ENCODE results near the gene SLC33A1.
A peak's percentile ranks its signal among the peaks of the same experiment; 100 is the strongest.

The SLC33A1 gene

GRCh38 chr3:155807823-155808222 lies 46.4 kb downstream of the SLC33A1 start:
- no peak overlapping the region for H3K4me3 ChIP-seq (ENCODE audit: low read length)
- no peak for TF ChIP-seq CTCF (IDR thresholded peaks at IDR 0.05; ENCODE audit: insufficient read depth, low read depth, low read length, missing control alignments)
- no peak for DNase-seq (ENCODE audit: low read depth)

- DNase-seq (ENCODE audit: low read depth): peak; percentile 64
- peak; percentile 42 for TF ChIP-seq CTCF (IDR thresholded peaks at IDR 0.05; ENCODE audit: insufficient read depth, low read depth, low read length, missing control alignments)
Observed at GRCh38 chr3:155805802-155806618, 48.2 kb downstream of the SLC33A1 start, which contains the start of gene C3orf33. C3orf33 (minus strand) TSS chr3:155806278; CDS start chr3:155806252, 26 bp downstream.

GRCh38 chr3:155805204-155805801 lies 48.9 kb downstream of the SLC33A1 start:
- no peak for TF ChIP-seq CTCF (IDR thresholded peaks at IDR 0.05; ENCODE audit: insufficient read depth, low read depth, low read length, missing control alignments)
- peak; percentile 23 for DNase-seq (ENCODE audit: low read depth)
- peak overlapping the region; percentile 62 for H3K4me3 ChIP-seq (ENCODE audit: low read length)

More at GRCh38 chr3:155805802-155806618, 48.2 kb downstream of the SLC33A1 start, which contains the start of gene C3orf33:
- H3K4me3 ChIP-seq (ENCODE audit: low read length): peak within 1 kb of the TSS; percentile 62

- no peak for DNase-seq (ENCODE audit: low read depth)
- no peak for TF ChIP-seq CTCF (IDR thresholded peaks at IDR 0.05; ENCODE audit: insufficient read depth, low read depth, low read length, missing control alignments)
- no peak overlapping the region for H3K4me3 ChIP-seq (ENCODE audit: low read length)
Observed at GRCh38 chr3:155804323-155804722, 49.9 kb downstream of the SLC33A1 start.

- no peak overlapping the region for H3K4me3 ChIP-seq (ENCODE audit: low read length)
- DNase-seq (ENCODE audit: low read depth): no peak
- TF ChIP-seq CTCF (IDR thresholded peaks at IDR 0.05; ENCODE audit: insufficient read depth, low read depth, low read length, missing control alignments): no peak
Observed at GRCh38 chr3:155792532-155792931, 61.7 kb downstream of the SLC33A1 start.

GRCh38 chr3:155791190-155791589 lies 63.0 kb downstream of the SLC33A1 start:
- TF ChIP-seq CTCF (IDR thresholded peaks at IDR 0.05; ENCODE audit: insufficient read depth, low read depth, low read length, missing control alignments): no peak
- DNase-seq (ENCODE audit: low read depth): peak; percentile 72
- no peak overlapping the region for H3K4me3 ChIP-seq (ENCODE audit: low read length)

All from epithelial cell of esophagus (primary cell).